Chondrocyte (in vitro differentiated cells): ENCODE results near the gene CRACDL. TPM values are rescaled to one million over a fixed set of nuclear protein-coding genes. Genes with fewer than 3 reads are reported as not detected.

Experiments
- DNase-seq: peaks from one replicate; pipeline ENCODE4 v3.0.0; 2021; ENCODE audit warnings: mixed read lengths, low spot score
- H3K27ac Mint-ChIP-seq: one replicate; pipeline ENCODE4 v1.8.0; 2021; ENCODE audit warnings: mild to moderate bottlenecking, moderate library complexity, mixed read lengths; ENCODE audit not compliant: unreplicated experiment
- H3K27me3 Mint-ChIP-seq: 2 replicates; pipeline ENCODE4 v1.8.0; 2021; ENCODE audit warnings: low read depth, mixed read lengths
- H3K36me3 Mint-ChIP-seq: 2 replicates; pipeline ENCODE4 v1.8.0; 2021; ENCODE audit warnings: low read depth, mixed read lengths
- H3K4me1 Mint-ChIP-seq: 2 replicates; pipeline ENCODE4 v1.8.0; 2021; ENCODE audit warnings: low read depth, mild to moderate bottlenecking, mixed read lengths
- H3K4me3 Mint-ChIP-seq: one replicate; pipeline ENCODE4 v1.8.0; 2021; ENCODE audit warnings: mild to moderate bottlenecking, moderate library complexity, mixed read lengths; ENCODE audit not compliant: unreplicated experiment
- H3K9me3 Mint-ChIP-seq: 2 replicates; pipeline ENCODE4 v1.8.0; 2021; ENCODE audit warnings: low read depth, mixed read lengths
- CTCF ChIP-seq: fragments of 200-600 bp; sonication (generic); IDR thresholded peaks from 2 replicates; pipeline ENCODE4 v1.5.0; 2021; ENCODE audit warnings: antibody characterized with exemption, mild to moderate bottlenecking, moderate library complexity
- total RNA-seq: library from RNA; stranded (reverse); gene quantifications from 3 replicates; pipeline ENCODE4 v1.2.1, GENCODE V29; 2021

Gene CRACDL
- total RNA-seq, 1 donor from 2014 or later, result 17.0 TPM

DNA sequence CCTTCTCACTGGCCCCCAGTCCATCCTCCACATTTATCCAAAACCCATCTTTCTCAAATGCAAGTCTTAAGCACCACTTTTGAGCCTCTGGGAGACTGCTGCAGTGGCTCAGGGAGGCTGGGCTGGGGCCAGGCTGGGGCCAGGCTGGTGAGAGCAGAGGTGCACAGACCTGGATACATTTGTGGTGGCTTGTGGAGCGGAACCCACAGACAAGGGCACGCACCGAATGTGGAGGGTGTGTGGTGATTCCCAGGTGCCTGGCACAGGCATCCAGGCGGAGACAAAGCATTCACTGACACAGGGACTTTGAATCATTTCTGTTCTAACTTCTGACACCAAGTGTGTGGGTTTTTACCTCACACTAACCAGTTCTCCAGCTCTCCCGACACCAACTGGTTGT lies 162.9 kb downstream of the CRACDL start:
- H3K9me3 Mint-ChIP-seq, result peaks cover 11% of the 10 kb centered on the region
- no peak overlapping the region for H3K27ac Mint-ChIP-seq
- H3K36me3 Mint-ChIP-seq, result no peaks in the 10 kb centered on the region
- H3K4me3 Mint-ChIP-seq, result no peak overlapping the region
- H3K4me1 Mint-ChIP-seq, result peaks cover 28% of the 10 kb centered on the region
- DNase-seq, result no peak
- no peak for TF ChIP-seq CTCF
- H3K27me3 Mint-ChIP-seq, result peaks cover 38% of the 10 kb centered on the region

DNA sequence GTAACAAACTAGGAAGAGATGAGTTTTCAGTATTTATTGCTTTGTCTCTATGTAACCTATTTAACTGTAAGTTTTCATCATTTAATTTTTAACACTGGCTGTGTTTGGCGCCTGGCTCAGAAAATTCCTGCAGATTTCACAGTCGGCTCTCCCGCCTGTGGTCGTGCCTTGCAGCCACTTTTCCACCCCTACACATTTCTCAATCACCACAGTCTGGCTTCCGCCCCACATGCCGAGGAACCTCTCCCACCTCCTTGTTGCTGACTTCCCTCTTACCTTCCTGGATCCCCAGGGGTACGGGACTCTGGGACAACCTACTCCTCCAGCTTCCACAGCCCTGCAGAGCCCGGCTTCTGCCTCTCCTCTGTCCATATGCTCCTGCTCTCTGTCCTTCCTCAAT lies 163.5 kb downstream of the CRACDL start:
- TF ChIP-seq CTCF, result no peak
- no peak overlapping the region for H3K27ac Mint-ChIP-seq
- H3K27me3 Mint-ChIP-seq, result peaks cover 38% of the 10 kb centered on the region
- no peak overlapping the region for H3K4me3 Mint-ChIP-seq
- H3K9me3 Mint-ChIP-seq, result peaks cover 9% of the 10 kb centered on the region
- no peaks in the 10 kb centered on the region for H3K36me3 Mint-ChIP-seq
- peaks cover 30% of the 10 kb centered on the region for H3K4me1 Mint-ChIP-seq
- no peak for DNase-seq

- Mint-ChIP-seq H3K4me1 (peaks cover 30% of the 10 kb centered on the region), H3K27me3 (peaks cover 38% of the 10 kb centered on the region), H3K36me3 (no peaks in the 10 kb centered on the region), H3K4me3 (no peak overlapping the region), H3K9me3 (peaks cover 7% of the 10 kb centered on the region), H3K27ac (no peak overlapping the region)
- TF ChIP-seq CTCF, result no peak
- no peak for DNase-seq
These were observed 164.1 kb downstream of the CRACDL start for GRCh38 chr2:98771721-98772524.

DNA sequence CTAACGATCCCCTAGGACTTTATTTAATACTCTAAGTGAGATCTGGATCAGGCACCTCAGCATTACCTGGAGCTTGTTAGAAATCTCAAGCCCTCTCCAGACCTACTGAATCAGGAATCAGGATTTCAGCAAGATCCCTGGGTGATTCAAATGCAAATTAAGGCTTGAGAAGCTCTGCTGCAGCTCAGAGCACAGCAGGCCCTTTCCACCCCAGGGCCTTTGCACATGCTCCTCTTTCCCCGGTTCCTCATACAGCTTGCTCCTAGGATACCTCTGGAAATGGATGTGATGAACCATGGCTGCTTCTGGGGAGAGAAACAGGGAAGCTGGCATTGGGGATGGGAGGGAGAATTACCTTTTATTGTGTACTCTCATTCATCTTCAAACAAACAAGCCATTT lies 164.8 kb downstream of the CRACDL start:
- H3K4me1 Mint-ChIP-seq, result peaks cover 30% of the 10 kb centered on the region
- H3K9me3 Mint-ChIP-seq, result peaks cover 7% of the 10 kb centered on the region
- H3K27me3 Mint-ChIP-seq, result peaks cover 35% of the 10 kb centered on the region

GRCh38 chr2:98769784-98770183 lies 166.2 kb downstream of the CRACDL start:
- H3K27me3 Mint-ChIP-seq, result peaks cover 34% of the 10 kb centered on the region
- no peak for DNase-seq
- no peak overlapping the region for H3K4me3 Mint-ChIP-seq

More for the DNA sequence above, 164.8 kb downstream of the CRACDL start:
- no peaks in the 10 kb centered on the region for H3K36me3 Mint-ChIP-seq
- H3K27ac Mint-ChIP-seq, result no peak overlapping the region
- no peak for TF ChIP-seq CTCF
- no peak for DNase-seq
- H3K4me3 Mint-ChIP-seq, result no peak overlapping the region

More at GRCh38 chr2:98769784-98770183, 166.2 kb downstream of the CRACDL start:
- TF ChIP-seq CTCF, result no peak
- Mint-ChIP-seq H3K4me1 (peaks cover 33% of the 10 kb centered on the region), H3K9me3 (peaks cover 7% of the 10 kb centered on the region), H3K27ac (peak overlapping the region; percentile 36), H3K36me3 (peaks cover 3% of the 10 kb centered on the region)
